ENCODE results near the gene ETFB.
"Not testable (repeated sequence)": the region's sequence is repeated elsewhere in the genome, so short reads cannot be mapped to it uniquely, and the experiment has no call there.

DNA sequence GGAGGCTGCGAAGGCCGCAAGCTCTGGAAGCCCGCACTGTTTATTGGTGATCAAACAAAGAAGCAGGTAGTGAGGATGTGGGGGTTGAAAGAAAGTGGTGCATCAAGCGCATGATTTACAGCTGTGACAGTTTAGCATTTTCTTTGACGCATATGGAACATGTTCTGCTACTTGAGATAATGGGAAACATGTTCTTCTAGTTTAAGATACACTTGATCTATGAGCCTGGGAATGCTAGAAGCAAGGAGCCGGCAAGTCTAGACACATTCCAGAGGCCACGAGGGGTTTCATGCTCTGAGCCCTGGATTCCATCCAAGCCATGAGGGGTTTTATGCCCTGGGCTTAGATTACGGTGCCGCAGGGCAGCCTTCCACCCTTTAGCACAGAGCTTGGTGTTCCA, 31.3 kb upstream of the ETFB start:
- TF ChIP-seq, protein P1, sequence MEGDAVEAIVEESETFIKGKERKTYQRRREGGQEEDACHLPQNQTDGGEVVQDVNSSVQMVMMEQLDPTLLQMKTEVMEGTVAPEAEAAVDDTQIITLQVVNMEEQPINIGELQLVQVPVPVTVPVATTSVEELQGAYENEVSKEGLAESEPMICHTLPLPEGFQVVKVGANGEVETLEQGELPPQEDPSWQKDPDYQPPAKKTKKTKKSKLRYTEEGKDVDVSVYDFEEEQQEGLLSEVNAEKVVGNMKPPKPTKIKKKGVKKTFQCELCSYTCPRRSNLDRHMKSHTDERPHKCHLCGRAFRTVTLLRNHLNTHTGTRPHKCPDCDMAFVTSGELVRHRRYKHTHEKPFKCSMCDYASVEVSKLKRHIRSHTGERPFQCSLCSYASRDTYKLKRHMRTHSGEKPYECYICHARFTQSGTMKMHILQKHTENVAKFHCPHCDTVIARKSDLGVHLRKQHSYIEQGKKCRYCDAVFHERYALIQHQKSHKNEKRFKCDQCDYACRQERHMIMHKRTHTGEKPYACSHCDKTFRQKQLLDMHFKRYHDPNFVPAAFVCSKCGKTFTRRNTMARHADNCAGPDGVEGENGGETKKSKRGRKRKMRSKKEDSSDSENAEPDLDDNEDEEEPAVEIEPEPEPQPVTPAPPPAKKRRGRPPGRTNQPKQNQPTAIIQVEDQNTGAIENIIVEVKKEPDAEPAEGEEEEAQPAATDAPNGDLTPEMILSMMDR (IDR thresholded peaks at IDR 0.05; ENCODE audit: low read depth, low read length, poor library complexity, severe bottlenecking), result not testable (repeated sequence)
- not testable (repeated sequence) for TF ChIP-seq EZH2phosphoT487 (IDR thresholded peaks at IDR 0.05; ENCODE audit: borderline replicate concordance, low read length)
